ENCODE results near the gene MYL6B. TPM values are rescaled to one million over a fixed set of nuclear protein-coding genes. Genes with fewer than 3 reads are reported as not detected.

The MYL6B gene
- total and polyA plus RNA-seq, 2 of the 4 experiments (the other 2 are of a cell fraction) = 78.3 to 112 TPM

- Histone ChIP-seq H2BK20ac (ENCODE audit: low read depth, low read length) (peak overlapping the region; percentile 38; the same call in 1 of the 2 replicates), H3K14ac (replicated peaks; ENCODE audit: low read depth, low read length) (no peak overlapping the region), H4K5ac (ENCODE audit: low read depth, low read length) (peak overlapping the region; percentile 93), H3K4ac (ENCODE audit: low read depth, low read length) (peak overlapping the region; percentile 1; the same call in 1 of the 2 replicates), H3K23ac (ENCODE audit: low read depth, low read length) (no peak overlapping the region), H2BK120ac (ENCODE audit: low read depth, low read length) (peak overlapping the region; percentile 1; the same call in 1 of the 2 replicates), H2AFZ (replicated peaks; ENCODE audit: low read length, poor library complexity) (no peak overlapping the region), H3K27me3 (ENCODE audit: control insufficient read depth, insufficient read depth, low read length) (no peaks in the 10 kb centered on the region), H2AK9ac (replicated peaks; ENCODE audit: low read depth, low read length, poor library complexity) (no peak overlapping the region), H3K4me2 (ENCODE audit: low read depth, low read length) (no peak overlapping the region), H3K79me1 (ENCODE audit: low read depth in 1 of 2, low read length in 2 of 2) (peaks cover 4 to 8% of the 10 kb centered on the region in 2 experiments; a peak in 3 of 4 replicates), H3K9ac (ENCODE audit: low read depth, low read length) (no peak overlapping the region), H3K9me1 (ENCODE audit: insufficient read depth, low read length) (0 out of 2 replicates have a peak, but pooled peaks cover 3% of the 10 kb centered on the region), H2BK15ac (ENCODE audit: low read depth, low read length) (0 out of 3 replicates have a peak overlapping the region, but pooled peaks have one; percentile 18), H4K91ac (ENCODE audit: insufficient read depth, low read depth, low read length) (peak overlapping the region; percentile 31; the same call in 1 of the 2 replicates), H3K9me3 (ENCODE audit: control insufficient read depth, insufficient read depth, low read length) (no peaks in the 10 kb centered on the region), H3K56ac (ENCODE audit: extremely low read depth, insufficient read depth, low read length) (no peak overlapping the region), H2AK5ac (ENCODE audit: low read depth, low read length) (no peak overlapping the region), H3K4me1 (ENCODE audit: control insufficient read depth, insufficient read depth, low read length) (peaks cover 2% of the 10 kb centered on the region), H3K36me3 (ENCODE audit: control insufficient read depth, insufficient read depth, low read length) (no peaks in the 10 kb centered on the region), H4K8ac (ENCODE audit: low read depth in 2 of 2, low read length in 2 of 2) (peak overlapping the region; percentile 87 to 98), H4K20me1 (ENCODE audit: insufficient read depth, low read length) (peaks cover 6% of the 10 kb centered on the region; the same call in 1 of the 2 replicates), H3K27ac (ENCODE audit: insufficient read depth, low read length) (no peak overlapping the region), H3K4me3 (ENCODE audit: insufficient read depth, low read depth, low read length) (no peak overlapping the region), H2BK5ac (ENCODE audit: low read depth, low read length, poor library complexity, severe bottlenecking) (peak overlapping the region; percentile 44), H3K18ac (ENCODE audit: low read depth, low read length) (no peak overlapping the region)
- intact Hi-C loops (cut with micrococcal nuclease) (loop anchor here (1.0 to 2.0 kb wide), 4 partner anchors 31 to 272 kb away; partner anchors contain the start of gene NABP2), in situ Hi-C loops (cut with MboI; ENCODE audit: low sequenced_read_pairs) (no loop called here), dilution Hi-C loops (cut with HindIII; ENCODE audit: low sequenced_read_pairs, unreplicated experiment) (no loop called here)
- peak; percentile 83 for TF ChIP-seq SMC3 (IDR thresholded peaks at IDR 0.05; ENCODE audit: low read depth, low read length)
- no peak for TF ChIP-seq MXI1 (IDR thresholded peaks at IDR 0.05; ENCODE audit: borderline replicate concordance, low read depth, low read length)
- peak; percentile 86 for TF ChIP-seq RAD21 (IDR thresholded peaks at IDR 0.05; ENCODE audit: low read length)
- TF ChIP-seq, protein P1, sequence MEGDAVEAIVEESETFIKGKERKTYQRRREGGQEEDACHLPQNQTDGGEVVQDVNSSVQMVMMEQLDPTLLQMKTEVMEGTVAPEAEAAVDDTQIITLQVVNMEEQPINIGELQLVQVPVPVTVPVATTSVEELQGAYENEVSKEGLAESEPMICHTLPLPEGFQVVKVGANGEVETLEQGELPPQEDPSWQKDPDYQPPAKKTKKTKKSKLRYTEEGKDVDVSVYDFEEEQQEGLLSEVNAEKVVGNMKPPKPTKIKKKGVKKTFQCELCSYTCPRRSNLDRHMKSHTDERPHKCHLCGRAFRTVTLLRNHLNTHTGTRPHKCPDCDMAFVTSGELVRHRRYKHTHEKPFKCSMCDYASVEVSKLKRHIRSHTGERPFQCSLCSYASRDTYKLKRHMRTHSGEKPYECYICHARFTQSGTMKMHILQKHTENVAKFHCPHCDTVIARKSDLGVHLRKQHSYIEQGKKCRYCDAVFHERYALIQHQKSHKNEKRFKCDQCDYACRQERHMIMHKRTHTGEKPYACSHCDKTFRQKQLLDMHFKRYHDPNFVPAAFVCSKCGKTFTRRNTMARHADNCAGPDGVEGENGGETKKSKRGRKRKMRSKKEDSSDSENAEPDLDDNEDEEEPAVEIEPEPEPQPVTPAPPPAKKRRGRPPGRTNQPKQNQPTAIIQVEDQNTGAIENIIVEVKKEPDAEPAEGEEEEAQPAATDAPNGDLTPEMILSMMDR (conservative IDR thresholded peaks at IDR 0.05; ENCODE audit: low read depth, low read length) = peak; percentile 95
- no peak for TF ChIP-seq FOS (IDR thresholded peaks at IDR 0.05; ENCODE audit: low read depth, low read length)
- no peak for TF ChIP-seq CEBPB (IDR thresholded peaks at IDR 0.05; ENCODE audit: low read depth, low read length)
- ATAC-seq (ENCODE audit: low read depth) (0 out of 2 replicates have a peak, but pooled peaks have one; percentile 9), DNase-seq (peak; percentile 87)
- POLR2A ChIA-PET (ENCODE audit: unreplicated experiment) = no interaction called here
- CTCF ChIA-PET = interaction anchor here (0.6 to 1.0 kb wide), 2 partner anchors 28 to 57 kb away, joined by 3 to 7 read pairs; partner anchors contain the start of gene RNF41
- WGBS, 2 experiments (ENCODE audit: extremely low coverage in 2 of 2, insufficient read length in 1 of 2) = no CpG with 5 or more reads among the region's 1 CpG
- BruUV-seq (replicated peaks) = no TSS peak
Observed at GRCh38 chr12:56193025-56193578, 40.7 kb downstream of the MYL6B start.

All from IMR-90 (cell line).